GM12875 (cell line): ENCODE results near the gene PPP1R12A.

Experiments
- H3K4me3 ChIP-seq: one replicate; pipeline ENCODE4 v1.5.1; 2011; ENCODE audit warnings: low read depth, low read length, control low read depth
- CTCF ChIP-seq: IDR thresholded peaks from 2 replicates; pipeline ENCODE4 v1.5.1; 2011; ENCODE audit warnings: low read depth, mild to moderate bottlenecking, control low read depth, inconsistent platforms, low read length, moderate library complexity, borderline replicate concordance; ENCODE audit not compliant: insufficient read depth

Gene PPP1R12A

GRCh38 chr12:79935624-79936345 is 888 bp upstream of the PPP1R12A start:
- H3K4me3 ChIP-seq, result peak overlapping the region; percentile 100
- TF ChIP-seq CTCF, result no peak

- TF ChIP-seq CTCF, result no peak
- peak overlapping the region; percentile 100 for H3K4me3 ChIP-seq
Measured at GRCh38 chr12:79934281-79935020, 446 bp downstream of the PPP1R12A start.

GRCh38 chr12:79933532-79934264 is 1.2 kb downstream of the PPP1R12A start:
- peak overlapping the region; percentile 100 for H3K4me3 ChIP-seq

GRCh38 chr12:79933043-79933442 is 1.9 kb downstream of the PPP1R12A start:
- peak overlapping the region; percentile 100 for H3K4me3 ChIP-seq
- no peak for TF ChIP-seq CTCF

More at GRCh38 chr12:79933532-79934264, 1.2 kb downstream of the PPP1R12A start:
- TF ChIP-seq CTCF, result no peak

GRCh38 chr12:79932357-79932756 is 2.5 kb downstream of the PPP1R12A start:
- no peak overlapping the region for H3K4me3 ChIP-seq
- no peak for TF ChIP-seq CTCF

DNA sequence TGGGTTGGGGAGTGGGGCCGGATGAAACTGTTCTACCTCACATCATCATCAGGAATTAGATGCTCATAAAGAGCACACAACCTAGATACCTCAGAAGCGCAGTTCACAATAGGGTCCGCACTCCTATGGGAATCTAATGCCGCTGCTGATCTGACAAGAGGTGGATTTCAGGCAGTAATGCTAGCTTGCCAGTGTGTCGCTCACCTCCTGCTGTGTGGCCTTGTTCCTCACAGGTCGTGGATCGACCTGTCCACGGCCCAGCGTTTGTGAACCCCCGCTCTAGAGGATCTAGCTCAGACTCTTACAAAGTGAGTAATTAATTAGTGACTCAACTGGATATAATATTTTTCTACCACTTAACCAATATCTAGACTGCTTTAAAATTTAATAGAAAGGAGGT is 5.8 kb downstream of the PPP1R12A start:
- H3K4me3 ChIP-seq, result no peak overlapping the region

More for the DNA sequence above, 5.8 kb downstream of the PPP1R12A start:
- no peak for TF ChIP-seq CTCF
